ENCODE measurements around the gene JCHAIN. TPM values are rescaled to one million over a fixed set of nuclear protein-coding genes. Genes with fewer than 3 reads are reported as not detected.
A peak's percentile ranks its signal among the peaks of the same experiment; 100 is the strongest.

JCHAIN gene
- total RNA-seq, 1 donor = 2.2 TPM

DNA sequence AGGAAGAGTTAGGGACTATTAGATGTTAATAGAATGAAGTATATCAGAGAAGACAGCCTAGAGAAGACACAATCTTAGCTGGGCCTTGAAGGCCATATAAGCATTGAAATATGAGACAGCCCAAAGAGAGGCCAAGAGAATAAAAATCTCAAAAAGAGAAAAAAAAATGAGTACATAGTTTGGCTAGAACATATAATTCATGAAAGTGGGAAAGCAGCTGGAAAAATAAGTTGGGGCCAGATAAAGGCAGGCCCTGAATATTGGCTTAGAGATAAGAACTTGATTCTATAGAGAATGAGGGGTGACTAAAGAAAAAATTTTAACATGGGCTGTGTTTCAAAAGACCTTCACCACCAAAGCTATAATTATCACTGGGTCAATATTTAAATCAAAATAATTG, 14.6 kb upstream of the JCHAIN start:
- H2AFZ ChIP-seq (ENCODE audit: low read length) = no peak overlapping the region
- H4K20me1 ChIP-seq (ENCODE audit: insufficient read depth, low read length) = no peaks in the 10 kb centered on the region
- no peaks in the 10 kb centered on the region for H3K36me3 ChIP-seq (ENCODE audit: insufficient read depth, low read length)
- no peak overlapping the region for H3K27ac ChIP-seq (ENCODE audit: low read depth, low read length)
- no peak for DNase-seq (ENCODE audit: insufficient read length, low spot score, missing footprints)
- no peaks in the 10 kb centered on the region for H3K27me3 ChIP-seq (ENCODE audit: insufficient read depth, low read length)
- peaks cover 4% of the 10 kb centered on the region for H3K4me1 ChIP-seq (ENCODE audit: insufficient read depth, low read length)
- TF ChIP-seq, protein P1, sequence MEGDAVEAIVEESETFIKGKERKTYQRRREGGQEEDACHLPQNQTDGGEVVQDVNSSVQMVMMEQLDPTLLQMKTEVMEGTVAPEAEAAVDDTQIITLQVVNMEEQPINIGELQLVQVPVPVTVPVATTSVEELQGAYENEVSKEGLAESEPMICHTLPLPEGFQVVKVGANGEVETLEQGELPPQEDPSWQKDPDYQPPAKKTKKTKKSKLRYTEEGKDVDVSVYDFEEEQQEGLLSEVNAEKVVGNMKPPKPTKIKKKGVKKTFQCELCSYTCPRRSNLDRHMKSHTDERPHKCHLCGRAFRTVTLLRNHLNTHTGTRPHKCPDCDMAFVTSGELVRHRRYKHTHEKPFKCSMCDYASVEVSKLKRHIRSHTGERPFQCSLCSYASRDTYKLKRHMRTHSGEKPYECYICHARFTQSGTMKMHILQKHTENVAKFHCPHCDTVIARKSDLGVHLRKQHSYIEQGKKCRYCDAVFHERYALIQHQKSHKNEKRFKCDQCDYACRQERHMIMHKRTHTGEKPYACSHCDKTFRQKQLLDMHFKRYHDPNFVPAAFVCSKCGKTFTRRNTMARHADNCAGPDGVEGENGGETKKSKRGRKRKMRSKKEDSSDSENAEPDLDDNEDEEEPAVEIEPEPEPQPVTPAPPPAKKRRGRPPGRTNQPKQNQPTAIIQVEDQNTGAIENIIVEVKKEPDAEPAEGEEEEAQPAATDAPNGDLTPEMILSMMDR (IDR thresholded peaks at IDR 0.05; ENCODE audit: extremely low read depth, low read depth, low read length) = no peak
- no peak overlapping the region for H3K4me2 ChIP-seq (ENCODE audit: insufficient read depth, low read length)
- H3K79me2 ChIP-seq (ENCODE audit: insufficient read depth, low read length) = no peaks in the 10 kb centered on the region
- no peaks in the 10 kb centered on the region for H3K9me3 ChIP-seq (ENCODE audit: low read depth, low read length)
- H3K4me3 ChIP-seq (ENCODE audit: insufficient read depth, low read length) = no peak overlapping the region

DNA sequence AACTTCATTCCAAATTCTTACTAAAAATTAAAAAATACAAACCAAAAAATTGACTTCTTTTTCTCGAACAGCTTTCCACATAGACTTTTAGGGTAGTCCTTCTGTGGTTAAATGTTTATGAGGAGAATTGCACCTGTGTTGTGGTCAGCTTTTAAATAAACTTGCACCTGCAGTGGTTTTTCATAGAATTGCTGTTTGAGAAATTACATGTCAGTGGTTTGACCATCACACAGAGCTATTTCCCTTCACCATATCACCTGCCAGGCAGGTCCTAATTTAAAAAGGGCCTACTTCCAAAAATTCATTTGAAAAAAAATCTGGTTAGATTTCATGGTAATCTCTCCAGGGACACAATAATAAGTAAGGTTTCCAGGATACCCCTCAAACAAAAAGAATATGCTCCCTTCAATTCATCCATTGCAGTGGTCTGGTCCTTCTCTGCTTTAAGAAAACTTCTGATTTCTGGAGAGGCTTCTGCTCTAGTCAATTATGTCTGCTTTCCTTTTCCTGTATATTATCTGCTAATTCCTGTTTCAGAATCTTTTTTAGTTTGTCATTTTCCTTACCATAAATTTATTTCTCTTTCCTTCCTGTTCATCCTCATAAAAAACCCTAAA, 12.2 kb upstream of the JCHAIN start:
- Histone ChIP-seq H3K4me1 (ENCODE audit: insufficient read depth, low read length) (peaks cover 4% of the 10 kb centered on the region), H3K79me2 (ENCODE audit: insufficient read depth, low read length) (no peaks in the 10 kb centered on the region), H3K27me3 (ENCODE audit: insufficient read depth, low read length) (no peaks in the 10 kb centered on the region), H3K36me3 (ENCODE audit: insufficient read depth, low read length) (no peaks in the 10 kb centered on the region), H3K4me3 (ENCODE audit: insufficient read depth, low read length) (no peak overlapping the region), H2AFZ (ENCODE audit: low read length) (no peak overlapping the region), H3K9me3 (ENCODE audit: low read depth, low read length) (no peaks in the 10 kb centered on the region), H3K4me2 (ENCODE audit: insufficient read depth, low read length) (no peak overlapping the region), H4K20me1 (ENCODE audit: insufficient read depth, low read length) (no peaks in the 10 kb centered on the region), H3K27ac (ENCODE audit: low read depth, low read length) (no peak overlapping the region)
- DNase-seq (ENCODE audit: insufficient read length, low spot score, missing footprints) = no peak
- TF ChIP-seq, protein P1 (IDR thresholded peaks at IDR 0.05; ENCODE audit: extremely low read depth, low read depth, low read length) = no peak

DNA sequence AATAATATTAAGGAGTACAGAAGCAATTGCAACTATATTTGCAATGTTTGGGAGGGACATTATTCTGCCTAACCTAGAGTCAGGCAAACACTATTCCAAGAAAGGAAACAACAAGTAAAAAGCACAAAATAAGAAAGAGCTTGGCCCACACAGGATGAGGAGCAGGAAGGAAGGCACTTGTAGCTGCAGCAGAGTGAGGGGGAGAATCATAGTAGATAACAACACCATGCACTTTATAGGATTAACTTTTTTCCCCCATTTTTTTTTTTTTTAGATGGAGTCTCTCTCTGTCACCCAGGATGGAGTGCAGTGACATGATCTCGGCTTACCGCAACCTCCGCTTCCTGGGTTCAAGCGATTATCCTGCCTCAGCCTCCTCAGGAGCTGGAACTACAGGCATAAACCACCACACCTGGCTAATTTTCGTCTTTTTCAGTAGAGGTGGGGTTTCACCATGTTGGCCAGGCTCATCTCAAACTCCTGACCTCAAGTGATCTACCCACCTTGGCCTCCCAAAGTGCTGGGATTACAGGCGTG, 10.3 kb upstream of the JCHAIN start:
- H4K20me1 ChIP-seq (ENCODE audit: insufficient read depth, low read length) = no peaks in the 10 kb centered on the region
- no peak overlapping the region for H2AFZ ChIP-seq (ENCODE audit: low read length)
- no peaks in the 10 kb centered on the region for H3K27me3 ChIP-seq (ENCODE audit: insufficient read depth, low read length)
- no peak for DNase-seq (ENCODE audit: insufficient read length, low spot score, missing footprints)
- peaks cover 4% of the 10 kb centered on the region for H3K4me1 ChIP-seq (ENCODE audit: insufficient read depth, low read length)
- H3K4me3 ChIP-seq (ENCODE audit: insufficient read depth, low read length) = no peak overlapping the region
- no peaks in the 10 kb centered on the region for H3K9me3 ChIP-seq (ENCODE audit: low read depth, low read length)
- TF ChIP-seq, protein P1 (IDR thresholded peaks at IDR 0.05; ENCODE audit: extremely low read depth, low read depth, low read length) = no peak
- no peaks in the 10 kb centered on the region for H3K79me2 ChIP-seq (ENCODE audit: insufficient read depth, low read length)
- H3K36me3 ChIP-seq (ENCODE audit: insufficient read depth, low read length) = no peaks in the 10 kb centered on the region
- H3K4me2 ChIP-seq (ENCODE audit: insufficient read depth, low read length) = peak overlapping the region; percentile 22
- H3K27ac ChIP-seq (ENCODE audit: low read depth, low read length) = peak overlapping the region; percentile 62

DNA sequence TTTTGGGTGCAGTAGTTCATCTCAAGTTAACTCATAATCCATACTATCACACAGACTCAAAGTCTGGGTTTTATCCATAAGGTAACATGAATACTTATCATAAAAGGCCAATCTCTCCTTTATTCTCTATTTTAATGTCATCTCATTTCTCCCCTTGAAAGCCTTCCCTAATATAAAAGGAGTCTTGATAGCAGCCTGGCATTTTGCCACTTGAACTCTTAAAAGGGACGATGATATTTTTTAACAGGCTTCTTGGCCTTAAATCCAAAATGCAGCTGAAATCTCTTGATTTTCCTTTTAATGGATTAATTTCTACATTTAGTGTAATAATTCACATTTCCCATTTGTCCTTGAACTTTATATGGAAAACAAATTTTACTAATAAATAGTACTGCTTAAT, 8.4 kb upstream of the JCHAIN start:
- no peaks in the 10 kb centered on the region for H3K27me3 ChIP-seq (ENCODE audit: insufficient read depth, low read length)
- H3K4me2 ChIP-seq (ENCODE audit: insufficient read depth, low read length) = no peak overlapping the region
- DNase-seq (ENCODE audit: insufficient read length, low spot score, missing footprints) = no peak
- H3K36me3 ChIP-seq (ENCODE audit: insufficient read depth, low read length) = no peaks in the 10 kb centered on the region
- TF ChIP-seq, protein P1 (IDR thresholded peaks at IDR 0.05; ENCODE audit: extremely low read depth, low read depth, low read length) = no peak
- no peaks in the 10 kb centered on the region for H4K20me1 ChIP-seq (ENCODE audit: insufficient read depth, low read length)
- no peak overlapping the region for H2AFZ ChIP-seq (ENCODE audit: low read length)
- no peaks in the 10 kb centered on the region for H3K79me2 ChIP-seq (ENCODE audit: insufficient read depth, low read length)
- H3K4me1 ChIP-seq (ENCODE audit: insufficient read depth, low read length) = peaks cover 9% of the 10 kb centered on the region
- H3K27ac ChIP-seq (ENCODE audit: low read depth, low read length) = no peak overlapping the region
- no peak overlapping the region for H3K4me3 ChIP-seq (ENCODE audit: insufficient read depth, low read length)
- no peaks in the 10 kb centered on the region for H3K9me3 ChIP-seq (ENCODE audit: low read depth, low read length)
